ENCODE data around the gene ARHGAP44. TPM values are rescaled to one million over a fixed set of nuclear protein-coding genes. Genes with fewer than 3 reads are reported as not detected.
"Not testable (repeated sequence)": the region's sequence is repeated elsewhere in the genome, so short reads cannot be mapped to it uniquely, and the experiment has no call there.

ARHGAP44 gene
- total and polyA plus RNA-seq, 8 donors, result 2.8 to 239 (median 7.4) TPM

DNA sequence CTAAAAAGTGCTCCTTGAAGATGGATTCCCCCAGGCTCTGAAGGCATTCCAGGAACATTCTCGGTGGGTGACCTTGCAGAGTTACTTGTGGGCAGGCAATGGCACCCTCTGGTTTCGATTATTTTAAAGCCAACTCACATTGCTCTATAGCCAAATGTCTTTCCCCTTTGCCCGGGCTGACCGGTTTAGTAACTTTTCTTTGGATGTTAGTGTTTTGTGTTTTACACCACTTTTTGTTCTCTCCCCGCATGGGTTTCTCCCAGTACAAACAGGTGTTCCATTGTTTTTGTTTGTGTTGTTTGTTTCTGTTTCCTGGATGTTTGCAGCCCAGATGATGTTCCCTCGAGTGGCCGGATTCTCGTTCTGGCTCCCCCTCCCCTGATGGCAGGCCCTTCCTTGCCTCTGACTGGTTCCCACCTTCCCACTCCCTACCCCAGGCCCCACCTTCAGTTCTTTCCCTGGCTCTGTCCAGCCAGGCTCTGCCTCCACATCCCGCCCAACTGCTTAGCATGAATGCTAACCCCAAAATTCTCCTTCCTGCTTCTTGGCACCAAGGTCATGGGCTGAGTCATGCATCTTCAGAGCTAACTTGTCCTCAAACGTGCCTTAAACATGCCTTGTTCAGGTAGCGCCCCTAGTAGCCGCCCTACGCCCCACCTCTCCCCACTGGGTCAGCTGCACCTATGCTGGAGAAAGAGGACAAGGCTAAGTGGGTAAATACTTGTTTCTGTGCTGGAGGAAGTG is 187.9 kb downstream of the ARHGAP44 start:
- TF ChIP-seq POLR2AphosphoS5 (IDR thresholded peaks at IDR 0.05), result no peak
- TF ChIP-seq EP300 (IDR thresholded peaks at IDR 0.05), result no peak
- TF ChIP-seq CTCF (IDR thresholded peaks at IDR 0.05), result no peak
- no peak for TF ChIP-seq POLR2A (IDR thresholded peaks at IDR 0.05)
- Histone ChIP-seq H3K9me3 (no peaks in the 10 kb centered on the region), H3K4me1 (peaks cover 8 to 16% (median 14%) of the 10 kb centered on the region in 4 donors), H3K27ac (no peak overlapping the region), H3K27me3 (peaks cover 0 to 20% (median 6%) of the 10 kb centered on the region in 3 donors), H3K36me3 (no peaks in the 10 kb centered on the region), H3K4me3 (no peak overlapping the region)
- peak in 1 of 2 donors; percentile 29 for DNase-seq
- intact Hi-C loops (cut with DNase I; ENCODE audit: low total_unique reads), result no loop called here
- 58 to 74% (median 67%) methylated on average over 13 of the region's 13 CpGs for WGBS, 5 donors

GRCh38 chr17:12978787-12979186 is 189.5 kb downstream of the ARHGAP44 start:
- H3K9me3 ChIP-seq; H3K4me3 ChIP-seq; intact Hi-C loops (cut with DNase I; ENCODE audit: low total_unique reads); DNase-seq; H3K27ac ChIP-seq; H3K36me3 ChIP-seq: not testable (repeated sequence)
- Histone ChIP-seq H3K4me1 (peaks cover 8 to 10% (median 9%) of the 10 kb centered on the region in 4 donors), H3K27me3 (peaks cover 0 to 14% (median 5%) of the 10 kb centered on the region in 3 donors)
- WGBS, 5 donors, result 93 to 97% (median 95%) methylated on average over 6 of the region's 6 CpGs

DNA sequence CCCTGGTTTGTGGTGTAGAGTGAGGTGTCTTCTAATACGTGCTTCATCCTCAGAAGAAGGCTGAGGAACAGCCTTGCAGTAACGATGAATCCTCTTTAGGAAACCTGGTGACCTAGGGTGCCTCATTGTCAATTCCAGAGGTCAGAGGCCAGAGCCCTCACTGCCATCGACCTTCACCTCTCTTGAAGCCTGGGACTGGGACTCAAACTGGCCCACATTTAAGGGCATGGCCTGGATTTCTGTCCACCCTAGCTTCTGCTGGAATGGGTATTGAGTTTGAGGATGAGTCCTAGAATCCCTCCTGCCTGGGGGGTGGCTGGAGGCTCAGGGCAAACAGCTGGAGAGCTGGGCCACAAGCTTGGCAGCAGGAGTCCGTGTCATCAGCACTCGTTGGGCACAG is 189.9 kb downstream of the ARHGAP44 start:
- Histone ChIP-seq H3K36me3 (peaks cover 0 to 5% (median 0%) of the 10 kb centered on the region in 4 donors), H3K4me3 (no peak overlapping the region)

DNA sequence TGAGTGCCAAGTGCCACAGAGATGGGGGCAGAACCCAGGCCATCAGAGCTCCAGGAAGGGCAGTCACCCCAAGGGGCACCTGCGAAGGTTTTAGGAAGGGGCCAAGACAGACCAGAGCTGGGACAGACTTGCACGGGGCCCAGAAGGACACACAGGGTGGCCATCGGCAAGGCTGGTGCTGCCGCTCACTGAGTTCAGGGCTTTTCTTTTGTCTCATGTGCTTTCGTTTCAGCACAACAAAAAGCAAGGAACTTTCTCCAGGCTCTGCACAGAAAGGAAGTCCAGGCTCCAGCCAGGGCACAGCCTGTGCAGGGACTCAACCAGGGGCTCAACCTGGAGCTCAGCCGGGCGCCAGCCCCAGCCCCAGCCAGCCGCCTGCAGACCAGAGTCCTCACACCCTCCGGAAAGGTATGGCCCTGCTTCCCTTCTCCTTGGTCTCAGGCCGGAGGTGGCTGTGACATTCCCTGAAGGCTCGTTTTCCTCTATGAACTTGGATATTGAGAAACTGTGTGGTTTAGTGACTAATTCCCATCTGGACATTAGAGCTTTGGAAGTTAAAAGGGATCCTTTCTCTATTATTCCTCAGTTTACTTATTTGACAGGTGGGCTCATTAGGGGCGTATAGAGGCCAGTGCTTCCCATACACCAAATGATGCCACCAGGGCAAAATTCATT is 190.7 kb downstream of the ARHGAP44 start:
- no peak overlapping the region for H3K27ac ChIP-seq
- peaks cover 0 to 7% (median 5%) of the 10 kb centered on the region in 4 donors for H3K4me1 ChIP-seq
- DNase-seq, result no peak
- peaks cover 0 to 5% (median 0%) of the 10 kb centered on the region in 4 donors for H3K36me3 ChIP-seq
- no peak overlapping the region for H3K4me3 ChIP-seq
- intact Hi-C loops (cut with DNase I; ENCODE audit: low total_unique reads), result no loop called here
- H3K27me3 ChIP-seq, result peaks cover 0 to 2% (median 0%) of the 10 kb centered on the region in 3 donors
- TF ChIP-seq CTCF (IDR thresholded peaks at IDR 0.05) (no peak), POLR2AphosphoS5 (IDR thresholded peaks at IDR 0.05) (no peak), POLR2A (IDR thresholded peaks at IDR 0.05) (no peak), EP300 (IDR thresholded peaks at IDR 0.05) (no peak)
- no peaks in the 10 kb centered on the region for H3K9me3 ChIP-seq
- WGBS, 5 donors, result 85 to 96% (median 92%) methylated on average over 12 of the region's 12 CpGs

More for the DNA sequence above, 189.9 kb downstream of the ARHGAP44 start:
- no peak for DNase-seq
- peaks cover 0 to 9% (median under 1%) of the 10 kb centered on the region in 3 donors for H3K27me3 ChIP-seq
- 85 to 94% (median 92%) methylated on average over 5 of the region's 5 CpGs for WGBS, 5 donors
- no peaks in the 10 kb centered on the region for H3K9me3 ChIP-seq
- intact Hi-C loops (cut with DNase I; ENCODE audit: low total_unique reads), result no loop called here
- no peak for TF ChIP-seq POLR2A (IDR thresholded peaks at IDR 0.05)
- TF ChIP-seq CTCF (IDR thresholded peaks at IDR 0.05), result no peak
- no peak for TF ChIP-seq POLR2AphosphoS5 (IDR thresholded peaks at IDR 0.05)
- TF ChIP-seq EP300 (IDR thresholded peaks at IDR 0.05), result no peak
- peaks cover 4 to 6% (median 4%) of the 10 kb centered on the region in 4 donors for H3K4me1 ChIP-seq
- no peak overlapping the region for H3K27ac ChIP-seq

Measured in stomach (tissue), 9 donors.